ENCODE data around the gene MYL7. TPM values are rescaled to one million over a fixed set of nuclear protein-coding genes. Genes with fewer than 3 reads are reported as not detected.
"Not testable (repeated sequence)": the region's sequence is repeated elsewhere in the genome, so short reads cannot be mapped to it uniquely, and the experiment has no call there.

Gene MYL7
- total RNA-seq, 1 donor from 2014 or later, result 2,493 TPM

- DNase-seq (ENCODE audit: low spot score), result no peak
- intact Hi-C loops (cut with DNase I), result no loop called here
These were observed 31.8 kb upstream of the MYL7 start for GRCh38 chr7:44172803-44173424.

GRCh38 chr7:44172352-44172751 lies 31.2 kb upstream of the MYL7 start:
- DNase-seq (ENCODE audit: low spot score), result peak; percentile 51
- intact Hi-C loops (cut with DNase I), result no loop called here

- DNase-seq (ENCODE audit: low spot score); intact Hi-C loops (cut with DNase I): not testable (repeated sequence)
These were observed 30.8 kb upstream of the MYL7 start for GRCh38 chr7:44171901-44172300.

GRCh38 chr7:44167920-44168319 lies 26.8 kb upstream of the MYL7 start:
- DNase-seq (ENCODE audit: low spot score), result no peak
- intact Hi-C loops (cut with DNase I), result no loop called here

GRCh38 chr7:44163591-44163990 lies 22.5 kb upstream of the MYL7 start:
- DNase-seq (ENCODE audit: low spot score), result no peak
- intact Hi-C loops (cut with DNase I), result no loop called here

GRCh38 chr7:44162785-44163395 lies 21.8 kb upstream of the MYL7 start:
- intact Hi-C loops (cut with DNase I), result no loop called here
- DNase-seq (ENCODE audit: low spot score), result peak; percentile 68

- intact Hi-C loops (cut with DNase I), result no loop called here
These were observed 21.0 kb upstream of the MYL7 start for GRCh38 chr7:44162179-44162578.

GRCh38 chr7:44161371-44161770 lies 20.2 kb upstream of the MYL7 start:
- no peak for DNase-seq (ENCODE audit: low spot score)
- intact Hi-C loops (cut with DNase I), result no loop called here

More at GRCh38 chr7:44162179-44162578, 21.0 kb upstream of the MYL7 start:
- DNase-seq (ENCODE audit: low spot score), result peak; percentile 29

GRCh38 chr7:44159824-44160630 lies 18.9 kb upstream of the MYL7 start:
- DNase-seq (ENCODE audit: low spot score), result peak; percentile 67
- intact Hi-C loops (cut with DNase I), result no loop called here

GRCh38 chr7:44158873-44159631 lies 17.9 kb upstream of the MYL7 start:
- peak; percentile 60 for DNase-seq (ENCODE audit: low spot score)
- intact Hi-C loops (cut with DNase I), result no loop called here

GRCh38 chr7:44158096-44158872 lies 17.2 kb upstream of the MYL7 start:
- peak; percentile 74 for DNase-seq (ENCODE audit: low spot score)
- intact Hi-C loops (cut with DNase I), result no loop called here

GRCh38 chr7:44157116-44158080 lies 16.3 kb upstream of the MYL7 start:
- intact Hi-C loops (cut with DNase I), result no loop called here
- DNase-seq (ENCODE audit: low spot score), result peak; percentile 50

GRCh38 chr7:44156453-44157010 lies 15.4 kb upstream of the MYL7 start:
- peak; percentile 62 for DNase-seq (ENCODE audit: low spot score)
- intact Hi-C loops (cut with DNase I), result no loop called here

GRCh38 chr7:44155191-44156185 lies 14.4 kb upstream of the MYL7 start:
- peak; percentile 54 for DNase-seq (ENCODE audit: low spot score)
- intact Hi-C loops (cut with DNase I), result no loop called here

GRCh38 chr7:44154703-44155102 lies 13.6 kb upstream of the MYL7 start:
- no peak for DNase-seq (ENCODE audit: low spot score)
- intact Hi-C loops (cut with DNase I), result no loop called here

GRCh38 chr7:44153948-44154335 lies 12.8 kb upstream of the MYL7 start:
- intact Hi-C loops (cut with DNase I), result no loop called here
- peak; percentile 56 for DNase-seq (ENCODE audit: low spot score)

Measured in cardiac septum (tissue), 1 donor.